T-cell (primary cell): ENCODE measurements around the gene CSRP2. TPM values are rescaled to one million over a fixed set of nuclear protein-coding genes. Genes with fewer than 3 reads are reported as not detected.

Experiments used
- total RNA-seq, 35 experiments: library from RNA in 6 of 35; stranded (reverse) in 6 of 35; fragments of 120-200 nt in 1 of 35; gene quantifications; one replicate each; pipeline versions ENCODE4 v1.2.1 to v1.2.4 and lab custom pipeline; 2013 to 2026

CSRP2 gene
- total RNA-seq, 5 donors from 2014 or later (not counting 1 experiment from before 2014, with no cell fraction given), result 0.19 to 0.50 TPM; not detected in 3

Other genes starting within 250 kb of the CSRP2 start
- gene ZDHHC17, start 114.9 kb downstream of the CSRP2 start, total RNA-seq, result 10 to 100 TPM; 39.8 to 58.9 (median 42.9) TPM
- gene E2F7, start 186.6 kb upstream of the CSRP2 start, total RNA-seq, result under 1 TPM; 0.13 to 0.66 (median 0.58) TPM